ENCODE results near the gene SLC22A17. TPM values are rescaled to one million over a fixed set of nuclear protein-coding genes. Genes with fewer than 3 reads are reported as not detected.
A peak's percentile ranks its signal among the peaks of the same experiment; 100 is the strongest.

The SLC22A17 gene
- total and polyA plus RNA-seq, 2 experiments from 2014 or later, result 44.4 to 62.9 TPM

DNA sequence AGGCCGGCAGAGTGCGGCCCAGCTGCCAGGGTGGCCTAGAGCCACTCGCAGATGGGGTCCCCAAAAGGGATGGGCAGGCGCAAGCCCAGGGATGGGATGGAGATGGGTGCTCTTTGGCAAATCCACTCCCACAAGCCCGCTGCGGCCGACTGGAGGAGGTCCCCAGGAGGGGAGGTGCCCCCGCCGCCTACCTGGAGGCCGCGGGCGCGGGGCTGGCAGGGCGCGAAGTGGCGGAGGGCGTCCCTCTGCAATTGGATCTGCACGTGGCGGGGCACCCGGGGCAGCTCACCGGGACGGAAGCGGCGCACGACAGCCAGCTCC, 50.8 kb downstream of the SLC22A17 start:
- Histone ChIP-seq H3K4me1 (ENCODE audit: insufficient read depth) (peaks cover 23% of the 10 kb centered on the region), H3K9me3 (ENCODE audit: low read depth) (no peaks in the 10 kb centered on the region), H3K27me3 (no peaks in the 10 kb centered on the region), H4K20me1 (ENCODE audit: insufficient read depth, poor library complexity, severe bottlenecking) (no peaks in the 10 kb centered on the region), H3K79me2 (peaks cover 15% of the 10 kb centered on the region), H2AFZ (peak overlapping the region; percentile 73), H3K27ac (peak overlapping the region; percentile 90), H3K4me3 (peak overlapping the region; percentile 57), H3K9me2 (replicated peaks; ENCODE audit: insufficient read depth) (no peaks in the 10 kb centered on the region), H3K4me2 (peak overlapping the region; percentile 88), H3K36me3 (replicated peaks; ENCODE audit: insufficient read depth, low read depth) (no peaks in the 10 kb centered on the region)
- under 1% methylated on average over 24 of the region's 25 CpGs for WGBS (ENCODE audit: low lambda C conversion rate, missing lambda C conversion rate)
- TF ChIP-seq EZH2 (IDR thresholded peaks at IDR 0.05; ENCODE audit: borderline replicate concordance) (no peak), EZH2phosphoT487 (IDR thresholded peaks at IDR 0.05; ENCODE audit: low read depth, severe bottlenecking, unreplicated experiment) (no peak)
- TF ChIP-seq, protein P1, sequence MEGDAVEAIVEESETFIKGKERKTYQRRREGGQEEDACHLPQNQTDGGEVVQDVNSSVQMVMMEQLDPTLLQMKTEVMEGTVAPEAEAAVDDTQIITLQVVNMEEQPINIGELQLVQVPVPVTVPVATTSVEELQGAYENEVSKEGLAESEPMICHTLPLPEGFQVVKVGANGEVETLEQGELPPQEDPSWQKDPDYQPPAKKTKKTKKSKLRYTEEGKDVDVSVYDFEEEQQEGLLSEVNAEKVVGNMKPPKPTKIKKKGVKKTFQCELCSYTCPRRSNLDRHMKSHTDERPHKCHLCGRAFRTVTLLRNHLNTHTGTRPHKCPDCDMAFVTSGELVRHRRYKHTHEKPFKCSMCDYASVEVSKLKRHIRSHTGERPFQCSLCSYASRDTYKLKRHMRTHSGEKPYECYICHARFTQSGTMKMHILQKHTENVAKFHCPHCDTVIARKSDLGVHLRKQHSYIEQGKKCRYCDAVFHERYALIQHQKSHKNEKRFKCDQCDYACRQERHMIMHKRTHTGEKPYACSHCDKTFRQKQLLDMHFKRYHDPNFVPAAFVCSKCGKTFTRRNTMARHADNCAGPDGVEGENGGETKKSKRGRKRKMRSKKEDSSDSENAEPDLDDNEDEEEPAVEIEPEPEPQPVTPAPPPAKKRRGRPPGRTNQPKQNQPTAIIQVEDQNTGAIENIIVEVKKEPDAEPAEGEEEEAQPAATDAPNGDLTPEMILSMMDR (IDR thresholded peaks at IDR 0.05; ENCODE audit: poor library complexity), result no peak
- DNase-seq (ENCODE audit: low spot score), result no peak

DNA sequence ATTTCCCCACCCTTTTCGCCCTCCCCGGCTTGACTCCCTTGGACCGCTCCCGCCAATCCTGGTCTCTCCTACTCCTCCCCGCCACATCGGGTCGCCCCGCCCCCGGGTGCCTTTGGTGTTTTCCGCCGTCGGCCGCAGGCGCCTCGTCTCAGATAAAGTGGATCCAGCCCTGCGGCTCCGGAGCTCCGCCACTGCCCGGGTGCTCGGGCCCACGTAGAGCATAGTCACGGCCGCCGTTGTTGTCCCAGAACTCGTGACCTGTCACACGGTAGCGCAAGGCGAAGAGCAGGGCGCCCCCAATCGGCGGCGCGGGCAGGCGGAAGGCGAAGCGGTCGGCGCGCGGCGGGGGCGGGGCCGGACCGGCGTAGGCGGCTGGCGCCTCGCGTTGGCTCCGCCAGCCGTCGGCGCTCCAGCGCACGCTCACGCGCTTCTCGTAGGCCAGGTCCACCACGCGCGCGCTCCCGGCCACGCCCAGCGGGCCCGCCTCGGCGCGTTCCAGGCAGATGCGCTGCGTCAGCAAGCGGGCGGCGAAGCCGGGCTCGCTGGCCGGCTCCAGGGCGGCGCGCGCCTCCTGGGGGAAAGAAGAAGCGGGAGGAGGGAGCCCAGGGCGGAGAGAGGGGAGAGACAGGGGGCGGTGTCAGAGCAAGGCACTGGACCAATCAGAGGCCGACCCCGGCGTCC, 51.3 kb downstream of the SLC22A17 start:
- H3K36me3 ChIP-seq (replicated peaks; ENCODE audit: insufficient read depth, low read depth), result no peaks in the 10 kb centered on the region
- no peak overlapping the region for H2AFZ ChIP-seq
- peak overlapping the region; percentile 98 for H3K27ac ChIP-seq
- TF ChIP-seq EZH2phosphoT487 (IDR thresholded peaks at IDR 0.05; ENCODE audit: low read depth, severe bottlenecking, unreplicated experiment), result no peak
- TF ChIP-seq EZH2 (IDR thresholded peaks at IDR 0.05; ENCODE audit: borderline replicate concordance), result no peak
- TF ChIP-seq, protein P1 (IDR thresholded peaks at IDR 0.05; ENCODE audit: poor library complexity), result peak; percentile 81
- no peaks in the 10 kb centered on the region for H3K27me3 ChIP-seq
- peaks cover 23% of the 10 kb centered on the region for H3K4me1 ChIP-seq (ENCODE audit: insufficient read depth)
- no peaks in the 10 kb centered on the region for H3K9me2 ChIP-seq (replicated peaks; ENCODE audit: insufficient read depth)
- peak overlapping the region; percentile 88 for H3K4me2 ChIP-seq
- no peaks in the 10 kb centered on the region for H4K20me1 ChIP-seq (ENCODE audit: insufficient read depth, poor library complexity, severe bottlenecking)
- peaks cover 13% of the 10 kb centered on the region for H3K79me2 ChIP-seq
- H3K4me3 ChIP-seq, result peak overlapping the region; percentile 75
- under 1% methylated on average over 81 of the region's 87 CpGs for WGBS (ENCODE audit: low lambda C conversion rate, missing lambda C conversion rate)
- peak; percentile 100 for DNase-seq (ENCODE audit: low spot score)
- no peaks in the 10 kb centered on the region for H3K9me3 ChIP-seq (ENCODE audit: low read depth)

DNA sequence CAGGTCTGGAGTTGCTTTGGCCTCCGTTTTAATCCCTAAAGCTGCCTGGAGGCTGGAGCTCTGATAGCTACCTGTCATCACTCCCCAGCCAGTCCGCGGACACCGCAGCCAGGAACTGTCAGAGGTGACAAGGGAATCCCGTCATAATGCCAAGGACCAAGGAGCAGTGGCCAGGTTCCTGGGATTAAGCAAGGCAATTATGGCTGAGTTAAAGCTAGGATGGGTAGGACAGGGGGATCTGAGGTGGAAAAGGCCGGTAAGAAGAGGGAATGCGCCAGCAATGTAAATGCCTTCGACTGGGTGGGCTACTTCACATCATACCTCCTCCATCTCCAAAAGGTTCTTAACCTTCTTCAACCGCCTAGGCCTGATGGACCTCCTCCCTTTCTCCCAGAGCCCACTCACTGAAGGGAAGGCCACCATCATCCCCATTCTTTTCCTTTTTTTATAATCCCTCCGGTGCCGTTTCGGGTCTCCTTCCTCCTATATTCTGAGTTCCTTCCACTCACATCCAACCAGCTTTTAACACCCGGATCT, 51.9 kb downstream of the SLC22A17 start:
- Histone ChIP-seq H3K36me3 (replicated peaks; ENCODE audit: insufficient read depth, low read depth) (no peaks in the 10 kb centered on the region), H3K4me3 (peak overlapping the region; percentile 75), H3K4me1 (ENCODE audit: insufficient read depth) (peaks cover 19% of the 10 kb centered on the region), H3K9me3 (ENCODE audit: low read depth) (no peaks in the 10 kb centered on the region), H3K79me2 (peaks cover 13% of the 10 kb centered on the region), H3K27ac (peak overlapping the region; percentile 98), H3K9me2 (replicated peaks; ENCODE audit: insufficient read depth) (no peaks in the 10 kb centered on the region), H2AFZ (peak overlapping the region; percentile 7), H3K27me3 (no peaks in the 10 kb centered on the region), H3K4me2 (peak overlapping the region; percentile 75), H4K20me1 (ENCODE audit: insufficient read depth, poor library complexity, severe bottlenecking) (no peaks in the 10 kb centered on the region)
- 2% methylated on average over 12 of the region's 13 CpGs for WGBS (ENCODE audit: low lambda C conversion rate, missing lambda C conversion rate)
- DNase-seq (ENCODE audit: low spot score), result peak; percentile 68
- no peak for TF ChIP-seq EZH2 (IDR thresholded peaks at IDR 0.05; ENCODE audit: borderline replicate concordance)
- TF ChIP-seq, protein P1 (IDR thresholded peaks at IDR 0.05; ENCODE audit: poor library complexity), result no peak
- TF ChIP-seq EZH2phosphoT487 (IDR thresholded peaks at IDR 0.05; ENCODE audit: low read depth, severe bottlenecking, unreplicated experiment), result no peak

Measured in hepatocyte (in vitro differentiated cells).